Coronary artery (tissue), 2 donors: ENCODE results near the gene ATOSB.
"Not testable (repeated sequence)": the region's sequence is repeated elsewhere in the genome, so short reads cannot be mapped to it uniquely, and the experiment has no call there.

Source experiments
- DNase-seq: peaks from one replicate; pipeline ENCODE4 v3.0.0-alpha.2; 2017; ENCODE audit warnings: low spot score
- H3K27ac ChIP-seq, 2 donors: fragments of 200-600 bp; sonication (generic); one replicate each; pipeline ENCODE4 v1.5.1; 2016 to 2019
- H3K4me3 ChIP-seq: fragments of 200-600 bp; sonication (generic); 2 replicates; pipeline ENCODE4 v1.5.1; 2016; ENCODE audit warnings: mild to moderate bottlenecking, moderate library complexity
- CTCF ChIP-seq: fragments of 200-600 bp; sonication (generic); IDR thresholded peaks from one replicate; pipeline ENCODE4 v1.5.1; 2019; ENCODE audit warnings: antibody characterized with exemption

Gene ATOSB

GRCh38 chr9:35158501-35159280, 43.0 kb upstream of the ATOSB start:
- DNase-seq, result no peak
- H3K27ac ChIP-seq, result no peak overlapping the region
- TF ChIP-seq CTCF, result no peak
- H3K4me3 ChIP-seq, result no peak overlapping the region

- not testable (repeated sequence) for DNase-seq, H3K27ac ChIP-seq, H3K4me3 ChIP-seq
Observed at GRCh38 chr9:35157836-35158235, 42.2 kb upstream of the ATOSB start.

- no peak for DNase-seq
- no peak overlapping the region for H3K27ac ChIP-seq
- no peak for TF ChIP-seq CTCF
Observed at GRCh38 chr9:35156781-35157180, 41.1 kb upstream of the ATOSB start.

GRCh38 chr9:35152926-35153325, 37.3 kb upstream of the ATOSB start:
- TF ChIP-seq CTCF, result no peak
- no peak for DNase-seq
- Histone ChIP-seq H3K4me3 (no peak overlapping the region), H3K27ac (no peak overlapping the region)

More at GRCh38 chr9:35156781-35157180, 41.1 kb upstream of the ATOSB start:
- H3K4me3 ChIP-seq, result no peak overlapping the region

GRCh38 chr9:35147941-35148563, 32.4 kb upstream of the ATOSB start:
- not testable (repeated sequence) for DNase-seq, H3K27ac ChIP-seq, H3K4me3 ChIP-seq

- no peak for TF ChIP-seq CTCF
- no peak overlapping the region for H3K4me3 ChIP-seq
- no peak for DNase-seq
Observed at GRCh38 chr9:35142037-35142436, 26.4 kb upstream of the ATOSB start.

GRCh38 chr9:35140093-35140492, 24.4 kb upstream of the ATOSB start:
- no peak for TF ChIP-seq CTCF
- no peak for DNase-seq
- no peak overlapping the region for H3K4me3 ChIP-seq
- H3K27ac ChIP-seq, result no peak overlapping the region

More at GRCh38 chr9:35142037-35142436, 26.4 kb upstream of the ATOSB start:
- H3K27ac ChIP-seq, result no peak overlapping the region

- no peak for TF ChIP-seq CTCF
- no peak overlapping the region for H3K4me3 ChIP-seq
- no peak for DNase-seq
- no peak overlapping the region for H3K27ac ChIP-seq
Observed at GRCh38 chr9:35136866-35137265, 21.2 kb upstream of the ATOSB start.
